Measurements from ENCODE around the gene BIRC5.
"Not testable (repeated sequence)": the region's sequence is repeated elsewhere in the genome, so short reads cannot be mapped to it uniquely, and the experiment has no call there.

Gene BIRC5

DNA sequence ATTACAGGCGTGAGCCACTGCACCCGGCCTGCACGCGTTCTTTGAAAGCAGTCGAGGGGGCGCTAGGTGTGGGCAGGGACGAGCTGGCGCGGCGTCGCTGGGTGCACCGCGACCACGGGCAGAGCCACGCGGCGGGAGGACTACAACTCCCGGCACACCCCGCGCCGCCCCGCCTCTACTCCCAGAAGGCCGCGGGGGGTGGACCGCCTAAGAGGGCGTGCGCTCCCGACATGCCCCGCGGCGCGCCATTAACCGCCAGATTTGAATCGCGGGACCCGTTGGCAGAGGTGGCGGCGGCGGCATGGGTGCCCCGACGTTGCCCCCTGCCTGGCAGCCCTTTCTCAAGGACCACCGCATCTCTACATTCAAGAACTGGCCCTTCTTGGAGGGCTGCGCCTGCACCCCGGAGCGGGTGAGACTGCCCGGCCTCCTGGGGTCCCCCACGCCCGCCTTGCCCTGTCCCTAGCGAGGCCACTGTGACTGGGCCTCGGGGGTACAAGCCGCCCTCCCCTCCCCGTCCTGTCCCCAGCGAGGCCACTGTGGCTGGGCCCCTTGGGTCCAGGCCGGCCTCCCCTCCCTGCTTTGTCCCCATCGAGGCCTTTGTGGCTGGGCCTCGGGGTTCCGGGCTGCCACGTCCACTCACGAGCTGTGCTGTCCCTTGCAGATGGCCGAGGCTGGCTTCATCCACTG lies at the start of gene BIRC5:
Gene BIRC5 (plus strand): TSS at position 238 of the 690 bp plus-strand sequence. CDS start 64 bp downstream, at position 302.
- FAIRE-seq = no peak

DNA sequence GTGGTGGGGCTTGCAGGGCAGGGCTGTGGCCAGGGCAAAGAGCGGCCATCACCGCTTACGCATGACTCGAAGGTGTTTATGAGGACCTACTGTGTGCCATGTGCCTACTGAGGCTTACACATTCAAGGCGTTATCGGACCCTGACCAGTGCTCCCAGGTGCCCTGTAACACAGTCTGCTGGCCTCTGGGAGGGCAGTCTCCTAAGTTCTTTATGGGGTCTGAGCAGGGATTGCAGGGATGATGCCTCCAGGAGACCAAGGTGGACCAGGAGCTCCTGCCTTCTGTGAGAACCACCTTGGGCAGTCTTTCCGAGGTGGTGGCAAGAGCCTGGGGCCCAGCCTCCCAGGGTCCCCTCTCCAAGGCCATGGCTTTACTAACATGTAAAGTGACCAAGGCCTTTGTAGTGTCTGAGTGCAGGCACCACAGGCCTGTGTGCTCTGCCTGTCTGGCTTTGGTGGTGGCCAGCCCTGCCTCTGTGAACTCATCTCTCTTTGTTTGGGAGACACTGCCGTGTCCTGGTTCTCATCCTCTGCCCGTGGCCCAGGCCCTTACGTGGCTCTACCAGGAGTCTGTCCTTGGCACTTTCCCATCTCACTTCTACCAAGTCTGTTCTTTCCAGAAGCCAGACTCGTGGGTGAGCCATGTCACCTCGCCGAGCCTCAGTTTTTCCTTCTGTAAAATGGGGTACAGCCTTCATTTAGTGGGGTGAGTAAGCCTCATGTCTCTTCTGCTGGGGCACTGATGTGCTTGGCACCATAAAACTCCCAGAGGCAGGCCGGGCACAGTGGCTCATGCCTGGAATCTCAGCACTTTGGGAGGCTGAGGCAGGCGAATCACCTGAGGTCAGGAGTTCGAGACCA lies 49.1 kb upstream of the BIRC5 start:
- no peak for FAIRE-seq

DNA sequence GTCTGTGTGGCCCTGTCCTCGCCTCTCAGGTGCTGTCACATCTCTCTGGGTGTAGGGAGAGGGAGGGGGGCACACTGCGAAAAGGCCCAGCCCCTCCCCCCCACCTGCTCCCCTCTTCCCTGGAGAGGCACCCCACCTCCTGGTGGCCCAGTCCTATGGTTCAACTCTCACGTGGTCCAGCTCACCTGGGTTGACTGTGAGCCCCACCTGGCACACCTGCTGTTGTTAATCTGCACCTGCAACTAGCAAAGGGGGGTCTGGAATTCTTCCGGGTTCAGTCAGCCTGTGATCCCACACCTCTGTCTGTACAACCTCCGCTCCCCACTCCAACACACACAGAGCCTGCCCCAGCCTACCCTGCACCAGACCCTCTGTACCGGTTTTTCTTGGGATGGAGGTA lies 47.6 kb upstream of the BIRC5 start:
- FAIRE-seq = no peak

DNA sequence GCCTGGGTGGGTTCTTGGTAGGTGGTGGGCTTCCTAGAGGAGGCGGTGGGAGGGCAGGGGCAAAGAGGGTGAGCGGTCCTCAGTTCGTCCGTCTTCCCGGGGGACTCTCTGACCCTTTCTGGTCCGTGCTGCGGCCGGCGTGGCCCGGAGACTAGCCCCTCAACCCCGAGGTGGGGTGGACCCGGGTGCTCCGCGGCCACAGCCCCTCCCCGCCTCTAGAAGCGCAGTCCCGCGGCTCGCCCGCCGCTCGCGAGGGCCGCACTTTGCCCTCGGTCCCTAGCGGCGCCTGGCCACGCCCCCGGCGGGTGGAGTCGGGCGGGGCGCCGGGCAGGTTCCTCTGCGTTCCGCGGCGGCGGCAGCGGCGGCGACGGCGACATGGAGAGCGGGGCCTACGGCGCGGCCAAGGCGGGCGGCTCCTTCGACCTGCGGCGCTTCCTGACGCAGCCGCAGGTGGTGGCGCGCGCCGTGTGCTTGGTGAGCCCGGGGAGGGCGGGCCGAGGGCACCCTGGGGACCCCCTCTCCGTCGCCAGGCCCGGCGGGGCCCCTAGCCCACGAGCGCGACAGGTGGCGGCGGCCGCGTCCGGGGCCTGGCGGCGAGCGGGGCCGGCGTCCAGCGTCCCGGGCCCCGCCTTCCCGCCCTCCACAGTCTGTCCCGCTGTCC lies 45.7 kb upstream of the BIRC5 start, which contains the start of gene SYNGR2:
Gene SYNGR2 (plus strand): TSS at position 340 of the 661 bp plus-strand sequence. CDS start 36 bp downstream, at position 376.
- no peak for FAIRE-seq

DNA sequence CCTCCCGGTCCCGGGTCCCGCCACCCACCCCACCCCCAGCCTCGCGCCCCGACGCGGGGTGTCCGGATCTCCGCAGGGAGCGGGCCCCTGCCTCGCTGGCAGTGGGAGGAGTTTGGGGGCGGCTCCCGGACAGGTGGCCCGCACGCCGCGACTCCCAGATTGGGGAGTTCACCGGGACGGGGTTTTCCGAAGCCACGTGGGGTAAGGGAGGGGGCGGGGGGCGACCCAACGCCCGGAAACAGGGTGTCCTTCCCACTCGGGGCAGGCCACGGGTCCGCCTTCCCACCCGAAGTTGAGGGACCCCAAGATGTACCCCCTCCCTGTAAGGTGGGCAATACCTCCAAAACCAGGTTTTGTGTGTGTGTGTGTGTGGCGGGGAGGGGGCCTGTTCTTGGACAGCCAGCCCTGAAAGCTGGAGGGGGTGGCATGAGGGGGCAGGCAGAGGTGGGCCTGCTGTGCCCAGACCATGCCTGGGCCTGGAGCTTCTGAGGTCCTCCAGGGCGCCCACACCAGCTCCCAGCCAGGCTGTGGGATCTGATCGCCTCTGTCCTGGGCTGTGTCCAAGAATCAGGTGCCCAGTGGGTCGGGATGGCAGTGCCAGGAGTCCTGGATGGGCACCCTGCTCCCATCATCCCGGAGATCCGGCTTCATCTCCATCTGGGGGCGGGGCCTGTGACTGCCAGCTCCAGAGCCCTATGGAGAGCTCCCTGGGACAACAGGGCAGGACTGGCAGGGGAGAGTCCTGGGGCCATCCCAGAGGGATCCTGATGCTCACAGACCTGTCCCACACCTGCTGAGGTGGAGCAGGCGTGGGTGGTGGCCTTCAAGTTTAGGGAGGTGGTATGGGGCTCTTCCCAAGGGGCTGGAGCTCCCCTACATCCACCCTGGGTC lies 44.9 kb upstream of the BIRC5 start:
- FAIRE-seq = no peak

DNA sequence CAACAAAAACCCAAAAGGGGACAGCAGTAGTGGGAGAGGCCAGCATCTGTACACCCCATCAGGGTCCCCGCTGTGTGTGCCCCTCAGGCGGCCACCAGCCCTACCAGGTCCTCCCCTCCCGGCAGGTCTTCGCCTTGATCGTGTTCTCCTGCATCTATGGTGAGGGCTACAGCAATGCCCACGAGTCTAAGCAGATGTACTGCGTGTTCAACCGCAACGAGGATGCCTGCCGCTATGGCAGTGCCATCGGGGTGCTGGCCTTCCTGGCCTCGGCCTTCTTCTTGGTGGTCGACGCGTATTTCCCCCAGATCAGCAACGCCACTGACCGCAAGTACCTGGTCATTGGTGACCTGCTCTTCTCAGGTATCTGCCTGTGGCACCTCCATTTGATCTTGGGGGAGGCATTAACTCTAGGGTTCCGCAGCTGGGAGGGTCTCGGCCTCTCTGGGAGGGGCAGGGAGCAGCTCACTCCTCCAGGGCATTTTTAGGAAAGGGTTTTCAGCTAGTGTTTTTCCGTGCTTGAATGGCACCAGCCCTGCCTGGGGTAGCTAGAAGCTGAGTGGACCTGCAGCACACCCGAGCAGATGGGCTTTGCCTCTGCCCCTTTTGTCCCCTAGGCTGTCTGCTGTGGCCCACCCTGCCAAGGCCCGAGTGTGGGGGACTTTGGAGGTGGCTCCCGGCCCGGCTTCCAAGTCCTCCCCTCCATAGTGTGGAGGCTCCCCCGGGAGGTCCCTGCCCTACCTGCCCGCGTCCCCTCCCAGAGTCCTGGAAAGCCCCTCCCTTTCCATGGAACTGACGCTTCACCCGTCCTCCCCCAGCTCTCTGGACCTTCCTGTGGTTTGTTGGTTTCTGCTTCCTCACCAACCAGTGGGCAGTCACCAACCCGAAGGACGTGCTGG lies 43.1 kb upstream of the BIRC5 start:
- no peak for FAIRE-seq

DNA sequence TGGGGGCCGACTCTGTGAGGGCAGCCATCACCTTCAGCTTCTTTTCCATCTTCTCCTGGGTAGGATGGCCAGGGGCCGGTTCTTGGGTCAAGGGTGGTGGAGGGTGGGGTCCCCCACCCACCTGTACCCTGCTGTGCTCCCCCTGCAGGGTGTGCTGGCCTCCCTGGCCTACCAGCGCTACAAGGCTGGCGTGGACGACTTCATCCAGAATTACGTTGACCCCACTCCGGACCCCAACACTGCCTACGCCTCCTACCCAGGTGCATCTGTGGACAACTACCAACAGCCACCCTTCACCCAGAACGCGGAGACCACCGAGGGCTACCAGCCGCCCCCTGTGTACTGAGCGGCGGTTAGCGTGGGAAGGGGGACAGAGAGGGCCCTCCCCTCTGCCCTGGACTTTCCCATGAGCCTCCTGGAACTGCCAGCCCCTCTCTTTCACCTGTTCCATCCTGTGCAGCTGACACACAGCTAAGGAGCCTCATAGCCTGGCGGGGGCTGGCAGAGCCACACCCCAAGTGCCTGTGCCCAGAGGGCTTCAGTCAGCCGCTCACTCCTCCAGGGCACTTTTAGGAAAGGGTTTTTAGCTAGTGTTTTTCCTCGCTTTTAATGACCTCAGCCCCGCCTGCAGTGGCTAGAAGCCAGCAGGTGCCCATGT lies 42.3 kb upstream of the BIRC5 start:
- FAIRE-seq = not testable (repeated sequence)

DNA sequence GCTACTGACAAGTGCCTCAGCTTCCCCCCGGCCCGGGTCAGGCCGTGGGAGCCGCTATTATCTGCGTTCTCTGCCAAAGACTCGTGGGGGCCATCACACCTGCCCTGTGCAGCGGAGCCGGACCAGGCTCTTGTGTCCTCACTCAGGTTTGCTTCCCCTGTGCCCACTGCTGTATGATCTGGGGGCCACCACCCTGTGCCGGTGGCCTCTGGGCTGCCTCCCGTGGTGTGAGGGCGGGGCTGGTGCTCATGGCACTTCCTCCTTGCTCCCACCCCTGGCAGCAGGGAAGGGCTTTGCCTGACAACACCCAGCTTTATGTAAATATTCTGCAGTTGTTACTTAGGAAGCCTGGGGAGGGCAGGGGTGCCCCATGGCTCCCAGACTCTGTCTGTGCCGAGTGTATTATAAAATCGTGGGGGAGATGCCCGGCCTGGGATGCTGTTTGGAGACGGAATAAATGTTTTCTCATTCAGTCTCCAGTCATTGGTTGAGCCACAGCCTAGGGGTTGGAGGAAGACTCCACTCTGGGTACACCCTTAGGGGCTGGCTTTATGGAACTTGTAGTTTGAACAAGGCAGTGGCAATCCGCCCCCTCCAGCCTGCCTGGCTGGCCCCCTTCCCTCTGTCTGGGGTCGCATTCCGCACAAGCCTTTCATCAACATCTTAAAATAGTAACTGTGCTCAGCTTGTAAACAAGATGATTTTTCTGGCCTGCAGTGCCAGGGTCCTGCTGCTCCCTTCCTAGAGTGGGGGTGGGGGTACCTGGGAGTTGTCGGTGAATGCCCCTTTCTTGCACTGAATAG lies 41.6 kb upstream of the BIRC5 start:
- peak; percentile 19 for FAIRE-seq

DNA sequence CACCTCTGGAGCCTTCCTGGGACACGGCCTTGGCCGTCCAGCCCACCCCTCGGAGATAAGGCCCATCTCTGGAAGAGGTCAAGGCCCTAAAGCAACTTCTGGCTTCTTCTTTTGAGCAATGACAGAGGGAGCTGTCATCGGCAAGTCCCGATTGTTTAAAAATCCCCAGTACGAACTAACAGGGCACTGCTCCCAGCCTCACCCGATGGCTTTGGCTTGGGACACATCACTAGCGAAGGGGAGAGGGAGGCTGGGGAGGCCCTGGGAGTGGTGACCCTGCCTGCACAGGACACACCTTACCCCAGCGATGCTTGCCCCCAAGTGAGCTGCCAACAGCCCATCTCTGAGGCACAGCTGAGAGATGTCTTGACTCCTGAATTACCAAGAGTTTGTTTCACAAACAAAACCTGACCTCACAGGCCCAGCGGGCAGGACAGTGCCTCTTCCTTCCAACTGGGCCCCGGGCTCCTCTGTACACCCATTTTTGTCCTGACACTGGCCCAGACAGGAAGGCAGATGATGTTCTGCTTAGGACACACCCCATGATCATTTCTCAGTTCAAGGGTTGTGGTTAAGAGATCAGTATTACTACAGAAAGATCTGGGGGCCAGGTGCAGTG lies 40.8 kb upstream of the BIRC5 start:
- no peak for FAIRE-seq

DNA sequence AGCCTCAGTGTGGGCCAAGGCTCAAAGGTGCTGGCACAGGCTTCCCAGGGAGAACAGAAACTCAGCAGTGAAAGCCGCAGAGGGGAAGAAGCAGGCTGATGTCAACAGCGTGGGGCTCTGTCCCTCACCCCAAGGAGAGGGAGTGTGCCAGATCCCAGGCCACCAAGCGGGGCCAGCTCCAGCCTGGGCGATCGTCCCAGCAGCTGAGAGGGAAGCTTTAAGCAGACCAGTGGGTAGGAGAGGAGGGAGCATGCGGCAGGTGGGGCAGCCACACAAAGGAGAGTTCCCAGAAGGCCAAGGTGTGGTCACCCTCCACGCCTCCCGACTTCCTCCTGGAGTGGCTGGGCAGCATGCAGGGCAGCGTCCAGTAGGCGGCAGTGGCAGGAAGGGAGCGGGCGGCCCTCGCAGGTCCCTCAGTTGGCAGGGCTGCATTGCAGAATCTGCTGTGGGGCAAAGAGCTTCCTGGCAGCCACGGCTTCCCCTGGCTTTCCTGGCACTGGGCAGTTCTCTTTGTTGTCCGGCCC lies 39.6 kb upstream of the BIRC5 start:
- no peak for FAIRE-seq

DNA sequence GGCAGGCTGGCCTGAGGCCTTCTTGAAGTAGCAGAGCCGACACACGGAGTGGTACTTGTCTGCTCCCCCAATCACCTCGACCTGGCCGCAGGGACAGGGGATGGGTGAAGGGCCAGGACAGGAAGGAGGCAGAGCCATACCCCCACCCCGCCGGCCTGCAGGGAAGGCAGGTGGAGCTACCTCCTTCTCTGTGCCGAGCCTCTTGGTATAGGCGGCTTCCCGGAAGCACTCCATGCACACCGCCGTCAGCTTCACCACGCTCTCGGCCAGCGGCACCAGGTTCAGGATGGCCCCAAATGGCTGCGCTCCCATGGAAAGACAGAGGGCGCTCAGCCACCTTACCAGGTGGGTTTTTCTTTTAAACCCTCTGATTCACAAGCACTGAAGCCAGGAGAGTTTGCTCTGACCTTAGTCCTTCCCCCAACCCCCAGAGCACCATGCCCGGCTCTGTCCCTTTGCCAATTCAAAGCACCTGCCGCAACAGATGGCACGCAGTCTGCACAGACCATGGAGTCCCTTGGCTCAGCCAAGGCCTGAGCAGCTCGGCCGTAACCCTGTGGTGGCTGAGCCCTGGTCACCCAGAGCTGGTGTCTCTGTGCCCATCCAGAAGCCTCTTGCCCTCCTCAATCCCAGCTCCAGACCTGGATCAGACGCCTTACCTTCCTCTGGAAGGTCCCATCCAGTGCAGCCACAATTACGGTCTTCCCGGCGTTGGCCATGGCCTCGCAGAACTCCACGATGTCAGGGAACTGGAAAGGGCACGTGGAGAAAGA lies 39.0 kb upstream of the BIRC5 start:
- peak; percentile 42 for FAIRE-seq

DNA sequence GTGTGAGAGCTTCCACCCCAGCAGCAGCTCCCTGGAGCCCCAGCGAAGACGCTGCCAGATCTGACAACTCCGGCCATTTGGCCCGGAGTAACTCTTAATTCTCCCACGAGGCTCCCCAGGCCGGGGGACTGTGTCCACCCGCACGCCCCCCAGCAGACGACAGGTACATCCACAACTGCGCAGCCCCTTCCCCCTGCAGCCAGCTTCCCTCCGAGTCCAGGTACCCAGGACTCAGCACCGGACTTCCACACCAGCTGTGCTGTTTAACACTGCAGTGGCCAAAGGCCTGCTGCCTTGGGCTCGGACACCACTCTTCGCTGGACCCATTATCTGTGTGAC lies 38.4 kb upstream of the BIRC5 start:
- FAIRE-seq = no peak

DNA sequence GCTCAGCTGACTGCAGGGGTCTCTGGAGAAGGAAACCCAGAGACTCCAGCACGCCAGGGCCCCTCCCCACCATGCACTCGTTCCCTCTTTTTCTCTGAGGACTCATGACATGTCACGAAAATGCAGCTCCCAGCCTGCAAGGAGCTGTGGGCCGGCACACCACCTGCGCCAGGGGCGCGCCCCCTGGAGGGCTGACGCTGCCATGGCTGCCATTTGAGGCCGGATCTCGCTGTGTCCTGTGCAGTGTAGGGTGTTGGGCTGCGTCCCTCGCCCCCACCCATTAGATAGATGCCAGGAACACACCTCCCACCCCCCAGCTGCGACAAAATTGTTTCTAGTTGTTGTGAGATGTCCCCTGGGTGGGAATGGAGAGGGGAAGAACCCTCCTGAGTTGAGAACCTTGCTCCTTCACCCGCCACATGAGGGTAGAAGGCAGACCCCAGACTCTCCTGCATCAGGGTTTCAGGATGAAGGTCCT lies 37.5 kb upstream of the BIRC5 start:
- FAIRE-seq = no peak

DNA sequence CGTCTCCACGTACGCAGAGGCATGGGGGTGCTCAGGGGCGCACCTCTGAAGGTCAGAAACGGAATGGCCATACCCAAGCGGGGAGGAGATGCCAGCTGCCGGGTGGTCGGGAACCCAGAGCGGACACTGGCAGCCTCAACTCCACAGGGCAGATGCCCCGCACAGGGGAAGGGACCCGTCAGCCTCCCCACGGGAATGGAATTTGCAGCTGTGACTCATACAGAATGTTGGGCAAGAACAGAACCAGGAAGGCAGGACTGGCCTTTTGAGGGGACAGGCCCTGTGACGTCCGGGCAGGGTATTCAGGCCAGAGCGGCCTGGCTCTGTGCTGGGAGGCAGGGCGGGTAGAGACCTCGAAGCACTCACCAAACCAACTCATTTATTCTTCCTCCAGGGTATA lies 34.7 kb upstream of the BIRC5 start:
- no peak for FAIRE-seq

DNA sequence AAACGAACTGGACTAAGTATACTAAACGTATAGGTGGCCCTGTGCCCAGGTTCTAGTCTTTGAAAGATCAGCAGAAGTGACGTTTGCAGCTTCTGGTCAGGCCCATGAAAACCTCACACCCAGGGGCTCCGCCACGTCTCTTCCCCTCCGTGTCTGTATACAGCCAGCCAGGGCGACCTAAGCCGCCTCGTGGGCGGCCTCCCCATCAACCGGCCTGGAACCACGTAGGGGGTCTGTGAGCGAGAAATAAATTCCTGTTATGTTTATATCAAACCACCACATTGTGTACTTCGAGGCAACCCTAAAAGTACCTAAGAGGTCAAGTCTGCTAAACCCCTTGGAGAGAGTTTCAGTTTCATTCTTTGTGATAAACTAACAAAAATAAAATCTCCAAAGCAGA lies 34.0 kb upstream of the BIRC5 start:
- no peak for FAIRE-seq

DNA sequence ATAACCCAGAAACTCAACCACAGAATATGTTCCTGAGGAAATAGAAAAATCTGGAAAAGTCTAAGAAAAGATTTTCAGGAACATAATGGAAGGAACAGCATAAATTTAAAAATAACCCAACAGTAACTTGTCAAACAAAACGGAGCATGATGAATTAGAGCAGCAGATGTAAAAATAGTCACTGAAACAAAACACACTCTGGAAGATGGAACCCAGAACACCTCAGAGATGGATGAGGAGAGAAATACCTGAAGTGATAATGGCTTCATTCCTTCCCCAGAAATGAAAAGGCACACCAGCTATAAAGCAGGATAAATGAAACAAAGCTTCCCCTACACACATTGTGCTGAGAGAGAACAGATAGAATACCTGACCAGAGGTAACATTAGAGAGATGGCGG lies 33.5 kb upstream of the BIRC5 start:
- FAIRE-seq = no peak

DNA sequence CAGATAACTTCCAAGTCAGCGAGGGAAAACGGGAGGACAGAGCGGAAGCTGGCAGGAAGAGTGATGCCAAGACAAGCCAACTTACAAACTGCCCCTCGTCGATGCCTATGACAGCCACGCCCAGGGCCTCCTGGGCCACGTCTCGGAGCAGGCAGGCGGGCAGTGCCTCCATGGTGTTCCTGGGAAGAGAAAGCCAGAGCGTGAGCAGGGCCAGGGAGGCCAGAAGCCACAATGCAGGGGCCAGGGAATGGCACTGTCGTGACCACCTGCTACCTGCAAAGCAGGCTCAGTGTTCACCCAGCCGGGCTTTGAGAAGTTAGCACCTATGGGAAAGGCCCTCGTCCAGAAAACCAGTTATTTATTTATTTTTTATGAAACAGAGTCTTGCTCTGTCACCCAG lies 31.5 kb upstream of the BIRC5 start:
- FAIRE-seq = no peak

DNA sequence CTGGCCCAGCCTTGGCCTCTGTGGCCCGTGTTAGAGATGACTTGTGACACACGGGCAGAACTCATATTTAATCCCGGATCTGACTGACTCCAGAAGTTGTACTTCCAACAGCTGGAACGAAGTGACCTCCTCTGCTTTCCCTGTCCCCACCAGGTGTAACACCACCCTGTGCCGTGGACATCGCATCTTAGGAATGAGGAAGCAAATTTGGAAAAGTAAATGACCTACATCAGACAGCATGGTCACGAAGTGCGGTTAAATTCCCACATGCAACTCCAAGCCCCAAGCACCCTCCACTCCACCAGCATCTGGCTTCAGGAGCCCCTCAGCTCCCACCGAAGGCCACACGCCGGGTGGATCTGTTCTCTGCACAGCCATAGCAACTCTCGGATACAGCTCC lies 30.1 kb upstream of the BIRC5 start:
- no peak for FAIRE-seq

DNA sequence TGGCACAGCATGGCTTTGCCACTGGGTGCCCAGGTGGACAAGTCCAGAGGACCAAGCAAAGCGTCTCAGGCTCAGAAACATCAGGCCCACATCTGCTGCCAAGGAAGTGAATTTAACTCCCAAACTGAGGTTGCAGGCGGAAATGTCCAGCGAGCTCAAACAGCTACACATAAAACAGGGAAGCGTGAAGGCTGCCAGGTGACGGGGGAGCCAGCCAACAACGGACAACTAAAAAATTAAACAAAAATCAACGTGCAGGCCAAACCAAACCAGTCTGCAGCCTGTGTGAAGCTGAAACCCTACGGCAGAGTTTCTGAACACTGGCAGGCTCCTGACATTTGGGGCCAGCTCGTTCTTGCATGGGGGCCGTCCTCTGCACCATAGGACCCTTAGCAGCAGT lies 29.7 kb upstream of the BIRC5 start:
- FAIRE-seq = no peak
